Tibial artery (tissue), 4 donors: ENCODE data around the gene NBPF1.
A peak's percentile ranks its signal among the peaks of the same experiment; 100 is the strongest.
"Not testable (repeated sequence)": the region's sequence is repeated elsewhere in the genome, so short reads cannot be mapped to it uniquely, and the experiment has no call there.

Experiments used
- DNase-seq, 2 donors: peaks; one replicate each; pipeline ENCODE4 v3.0.0-alpha.2; 2019
- H3K27ac ChIP-seq, 2 donors: fragments of 200-600 bp; sonication (generic) in 1 of 2; 1 replicate in 1 of 2; 2 replicates in 1 of 2; pipeline ENCODE4 v1.5.1; 2018 to 2019; ENCODE audit warnings: mild to moderate bottlenecking in 1 of 2
- H3K27me3 ChIP-seq, 2 donors: fragments of 200-600 bp; sonication (generic) in 1 of 2; one replicate each; pipeline versions ENCODE4 v1.5.1 to v1.6.0; 2016 to 2019
- H3K36me3 ChIP-seq, 3 donors: fragments of 200-600 bp; sonication (generic) in 2 of 3; one replicate each; pipeline ENCODE4 v1.5.1; 2016 to 2019; ENCODE audit warnings: mild to moderate bottlenecking in 2 of 3
- H3K4me1 ChIP-seq, 4 donors: fragments of 200-600 bp; sonication (generic) in 2 of 4; 1 replicate in 3 of 4; 2 replicates in 1 of 4; pipeline ENCODE4 v1.5.1; 2016 to 2019
- H3K4me3 ChIP-seq, 2 donors: fragments of 200-600 bp; sonication (generic) in 1 of 2; 1 replicate in 1 of 2; 2 replicates in 1 of 2; pipeline ENCODE4 v1.5.1; 2018 to 2019; ENCODE audit warnings: mild to moderate bottlenecking in 2 of 2
- H3K9me3 ChIP-seq, 3 donors: fragments of 200-600 bp; sonication (generic) in 1 of 3; one replicate each; pipeline ENCODE4 v1.5.1; 2016 to 2019
- CTCF ChIP-seq, 2 experiments: fragments of 200-600 bp in 1 of 2; fragments of 450-650 bp in 1 of 2; IDR thresholded peaks; one replicate each; pipeline ENCODE4 v1.5.1; 2017 to 2019; ENCODE audit warnings: antibody characterized with exemption in 2 of 2, mild to moderate bottlenecking in 1 of 2, moderate library complexity in 1 of 2
- intact Hi-C: fragments of 100-400 bp; cut with DNase I; formaldehyde crosslinking; loops from one replicate; pipeline ENCODE4 v1.15.0; 2023; ENCODE audit warnings: low total_unique reads

The NBPF1 gene

DNA sequence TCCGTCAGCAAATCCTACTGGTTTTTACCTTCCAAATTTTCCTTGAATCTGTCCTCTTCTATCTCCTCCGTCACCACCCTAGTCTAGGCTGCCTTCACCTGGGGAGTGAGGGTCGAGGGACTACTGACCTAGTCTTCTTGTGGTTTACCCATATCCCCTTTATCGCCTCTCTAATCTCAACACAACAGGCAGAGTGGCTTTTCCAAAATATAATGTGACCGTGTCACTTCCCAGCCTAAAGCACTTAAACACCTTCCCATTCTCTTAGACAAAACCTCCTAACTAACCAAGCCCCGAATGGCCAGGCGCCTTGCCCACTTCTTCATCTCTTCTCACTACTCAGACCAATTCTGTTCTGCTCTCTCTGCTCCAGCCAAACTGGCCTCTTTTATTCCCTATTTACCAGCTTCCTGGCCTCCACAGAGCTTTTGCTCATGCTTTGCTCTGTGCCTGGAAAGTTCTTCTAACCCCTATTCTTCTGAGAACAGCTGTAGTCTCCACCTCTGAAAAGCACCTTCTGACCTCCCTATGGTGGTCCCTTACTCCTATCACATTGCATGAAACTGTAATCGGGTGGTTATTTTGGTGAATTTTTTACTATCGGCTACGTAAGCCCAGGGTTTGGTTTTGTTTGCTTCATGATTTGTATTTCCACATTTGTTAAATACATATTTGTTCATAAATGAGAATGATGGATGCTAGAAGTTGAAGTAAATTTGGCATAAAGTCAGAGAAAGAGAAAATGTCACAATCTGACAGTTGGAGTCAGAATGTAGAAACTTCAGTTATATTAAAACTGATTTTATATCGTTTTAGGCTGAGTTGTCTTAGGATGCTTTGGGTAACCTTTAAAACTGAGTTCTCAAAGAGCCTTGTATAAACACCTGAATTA is 1.2 kb upstream of the NBPF1 start:
- Histone ChIP-seq H3K4me1 (peaks cover 0 to 28% (median 16%) of the 10 kb centered on the region in 4 donors), H3K4me3 (no peak overlapping the region), H3K27me3 (no peaks in the 10 kb centered on the region), H3K36me3 (peaks cover 0 to 23% (median 7%) of the 10 kb centered on the region in 3 donors), H3K27ac (no peak overlapping the region), H3K9me3 (no peaks in the 10 kb centered on the region)
- DNase-seq = peak; percentile 42 to 66
- TF ChIP-seq CTCF (IDR thresholded peaks at IDR 0.05) = no peak
- intact Hi-C loops = no loop called here

- TF ChIP-seq CTCF (IDR thresholded peaks at IDR 0.05) = no peak
- Histone ChIP-seq H3K9me3 (no peaks in the 10 kb centered on the region), H3K4me1 (peaks cover 0 to 28% (median 16%) of the 10 kb centered on the region in 4 donors), H3K27ac (peak overlapping the region; percentile 66 to 81), H3K27me3 (no peaks in the 10 kb centered on the region), H3K4me3 (peak overlapping the region; percentile 61 to 67), H3K36me3 (peaks cover 0 to 18% (median 11%) of the 10 kb centered on the region in 3 donors)
- DNase-seq = peak; percentile 84 to 92
- intact Hi-C loops = no loop called here
Measured at GRCh38 chr1:16612332-16613172, 812 bp downstream of the NBPF1 start.

- H3K4me3 ChIP-seq = peak overlapping the region; percentile 61 to 67
- DNase-seq = peak; percentile 36 to 72
- H3K36me3 ChIP-seq = peaks cover 0 to 18% (median 17%) of the 10 kb centered on the region in 3 donors
- H3K27ac ChIP-seq = peak overlapping the region; percentile 66 to 81
- H3K27me3 ChIP-seq, H3K9me3 ChIP-seq, intact Hi-C loops: not testable (repeated sequence)
- H3K4me1 ChIP-seq = peaks cover 0 to 28% (median 16%) of the 10 kb centered on the region in 4 donors
Measured at GRCh38 chr1:16611981-16612331, 1.4 kb downstream of the NBPF1 start.

DNA sequence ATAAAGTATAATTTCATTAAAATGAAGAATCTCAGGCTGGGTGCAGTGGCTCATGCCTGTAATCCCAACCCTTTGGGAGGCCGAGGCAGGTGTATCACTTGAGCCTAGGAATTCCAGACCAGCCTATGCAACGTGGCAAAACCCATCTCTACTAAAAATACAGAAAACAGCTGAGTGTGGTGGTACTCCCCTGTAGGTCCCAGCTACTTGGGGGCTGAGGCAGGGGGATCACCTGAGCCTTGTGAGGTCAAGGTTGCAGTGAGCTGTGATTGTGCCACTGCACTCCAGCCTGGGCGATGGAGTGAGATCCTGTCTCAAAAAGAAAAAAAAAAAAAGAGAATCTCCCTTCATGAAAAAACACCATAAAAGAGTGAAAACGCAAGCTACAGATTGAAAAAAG is 2.2 kb downstream of the NBPF1 start:
- peaks cover 0 to 25% (median 22%) of the 10 kb centered on the region in 3 donors for H3K36me3 ChIP-seq
- H3K9me3 ChIP-seq, intact Hi-C loops: not testable (repeated sequence)

DNA sequence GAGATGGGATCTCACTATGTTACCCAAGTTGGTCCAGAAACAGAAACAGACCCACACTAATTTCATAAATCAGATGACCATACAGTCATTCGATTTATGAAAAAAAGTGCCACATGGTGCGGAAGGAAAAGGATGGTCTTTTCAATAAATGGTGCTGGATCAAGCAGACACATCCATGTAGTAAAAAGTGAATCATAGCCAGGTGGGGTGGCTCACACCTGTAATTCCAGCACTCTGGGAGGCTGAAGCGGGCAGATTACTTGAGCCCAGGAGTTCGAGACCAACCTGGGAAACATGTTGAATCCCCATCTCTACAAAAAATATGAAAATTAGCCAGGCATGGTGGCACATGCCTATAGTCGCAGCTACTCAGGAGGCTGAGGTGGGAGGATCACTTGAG is 2.8 kb downstream of the NBPF1 start:
- H3K4me1 ChIP-seq = peaks cover 0 to 35% (median 24%) of the 10 kb centered on the region in 4 donors
- H3K27me3 ChIP-seq, intact Hi-C loops, H3K9me3 ChIP-seq, H3K4me3 ChIP-seq, DNase-seq, H3K27ac ChIP-seq: not testable (repeated sequence)
- H3K36me3 ChIP-seq = peaks cover 0 to 31% (median 22%) of the 10 kb centered on the region in 3 donors

More for the DNA sequence above, 2.2 kb downstream of the NBPF1 start:
- H3K27me3 ChIP-seq, H3K27ac ChIP-seq, DNase-seq, H3K4me3 ChIP-seq: not testable (repeated sequence)
- H3K4me1 ChIP-seq = peaks cover 0 to 30% (median 18%) of the 10 kb centered on the region in 4 donors

DNA sequence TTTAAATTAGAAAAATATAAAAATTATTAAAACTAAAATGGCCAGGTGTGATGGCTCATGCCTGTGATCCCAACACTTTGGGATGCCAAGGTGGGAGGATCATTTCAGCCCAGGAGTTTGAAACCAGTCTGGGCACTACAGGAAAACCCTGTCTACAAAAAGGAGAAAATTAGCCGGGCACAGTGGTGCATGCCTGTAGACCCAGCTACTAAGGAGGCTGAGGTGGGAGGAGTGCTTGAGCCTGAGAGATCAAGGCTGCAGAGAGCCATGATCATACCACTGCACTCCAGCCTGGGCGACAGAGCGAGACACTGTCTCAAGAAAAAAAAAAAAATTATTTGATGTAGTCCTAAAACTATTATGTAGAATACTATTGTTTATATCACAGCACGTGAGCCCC is 3.6 kb downstream of the NBPF1 start:
- H3K27ac ChIP-seq, H3K27me3 ChIP-seq, H3K9me3 ChIP-seq, intact Hi-C loops, H3K4me3 ChIP-seq: not testable (repeated sequence)
- peak in 1 of 2 donors; percentile 63 for DNase-seq
- peaks cover 0 to 39% (median 22%) of the 10 kb centered on the region in 3 donors for H3K36me3 ChIP-seq
- H3K4me1 ChIP-seq = peaks cover 0 to 42% (median 31%) of the 10 kb centered on the region in 4 donors

DNA sequence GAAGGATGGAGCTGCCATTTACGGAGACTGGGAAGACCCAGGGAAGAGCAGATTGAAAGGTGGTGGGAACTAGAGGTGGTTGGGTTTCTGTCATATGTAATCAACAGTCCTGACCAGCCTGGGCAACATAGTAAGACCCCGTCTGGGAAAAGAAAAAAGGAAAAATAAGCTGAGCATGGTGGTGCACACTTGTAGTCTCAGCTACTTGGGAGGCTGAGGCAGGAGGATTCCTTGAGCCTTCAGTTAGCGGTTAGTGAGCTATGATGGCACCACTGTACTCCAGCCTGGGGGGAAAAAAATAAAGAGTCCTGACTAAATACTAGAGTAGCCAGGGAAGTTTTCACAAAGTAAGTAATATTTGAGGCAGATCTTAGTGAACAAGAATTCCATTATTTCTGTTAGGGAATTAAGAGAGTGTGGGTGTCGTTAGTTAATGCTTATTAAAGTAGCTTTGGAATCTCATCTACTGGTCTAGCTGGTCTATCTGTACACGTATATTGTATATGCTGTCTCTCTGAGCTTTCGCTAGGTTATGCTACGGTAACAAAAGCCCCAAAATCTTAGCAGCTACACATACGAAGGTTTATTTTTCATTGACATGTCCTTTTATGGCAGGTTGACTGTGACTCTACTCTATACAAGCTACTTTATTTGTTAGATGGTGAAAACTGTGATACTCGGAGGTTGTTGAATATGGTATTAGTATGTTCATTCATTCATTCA is 4.4 kb downstream of the NBPF1 start:
- Histone ChIP-seq H3K36me3 (peaks cover 0 to 41% (median 22%) of the 10 kb centered on the region in 3 donors), H3K4me3 (no peak overlapping the region), H3K9me3 (no peaks in the 10 kb centered on the region), H3K27me3 (no peaks in the 10 kb centered on the region), H3K4me1 (peaks cover 0 to 42% (median 30%) of the 10 kb centered on the region in 4 donors), H3K27ac (no peak overlapping the region)
- no peak for TF ChIP-seq CTCF (IDR thresholded peaks at IDR 0.05)
- intact Hi-C loops = no loop called here
- DNase-seq = no peak

GRCh38 chr1:16607853-16608815 is 5.2 kb downstream of the NBPF1 start:
- H3K27ac ChIP-seq, DNase-seq, H3K9me3 ChIP-seq, H3K4me3 ChIP-seq, intact Hi-C loops, H3K27me3 ChIP-seq: not testable (repeated sequence)
- peaks cover 0 to 41% (median 22%) of the 10 kb centered on the region in 3 donors for H3K36me3 ChIP-seq
- H3K4me1 ChIP-seq = peaks cover 0 to 36% (median 26%) of the 10 kb centered on the region in 4 donors
